Esophagus muscularis mucosa (tissue), 4 donors: ENCODE measurements around the gene JKAMP.

Source experiments
- EP300 ChIP-seq: sonication (generic); formaldehyde crosslinking; IDR thresholded peaks from one replicate; pipeline ENCODE4 v1.6.1; 2017; ENCODE audit warnings: antibody characterized with exemption
- POLR2A ChIP-seq: fragments of 450-650 bp; IDR thresholded peaks from one replicate; pipeline ENCODE4 v1.6.1; 2017; ENCODE audit warnings: antibody characterized with exemption, moderate library complexity, mild to moderate bottlenecking, low read depth
- POLR2AphosphoS5 ChIP-seq, 2 donors: sonication (generic); formaldehyde crosslinking; IDR thresholded peaks; one replicate each; pipeline ENCODE4 v1.6.1; 2017; ENCODE audit warnings: antibody characterized with exemption in 2 of 2
- TF ChIP-seq, protein P1 (sequence below), 3 experiments: fragments of 200-600 bp in 2 of 3; fragments of 450-650 bp in 1 of 3; sonication (generic) in 2 of 3; IDR thresholded peaks; one replicate each; pipeline ENCODE4 v1.5.1; 2017 to 2019; ENCODE audit warnings: antibody characterized with exemption in 3 of 3, mild to moderate bottlenecking in 2 of 3, moderate library complexity in 1 of 3

- TF ChIP-seq, protein P1, sequence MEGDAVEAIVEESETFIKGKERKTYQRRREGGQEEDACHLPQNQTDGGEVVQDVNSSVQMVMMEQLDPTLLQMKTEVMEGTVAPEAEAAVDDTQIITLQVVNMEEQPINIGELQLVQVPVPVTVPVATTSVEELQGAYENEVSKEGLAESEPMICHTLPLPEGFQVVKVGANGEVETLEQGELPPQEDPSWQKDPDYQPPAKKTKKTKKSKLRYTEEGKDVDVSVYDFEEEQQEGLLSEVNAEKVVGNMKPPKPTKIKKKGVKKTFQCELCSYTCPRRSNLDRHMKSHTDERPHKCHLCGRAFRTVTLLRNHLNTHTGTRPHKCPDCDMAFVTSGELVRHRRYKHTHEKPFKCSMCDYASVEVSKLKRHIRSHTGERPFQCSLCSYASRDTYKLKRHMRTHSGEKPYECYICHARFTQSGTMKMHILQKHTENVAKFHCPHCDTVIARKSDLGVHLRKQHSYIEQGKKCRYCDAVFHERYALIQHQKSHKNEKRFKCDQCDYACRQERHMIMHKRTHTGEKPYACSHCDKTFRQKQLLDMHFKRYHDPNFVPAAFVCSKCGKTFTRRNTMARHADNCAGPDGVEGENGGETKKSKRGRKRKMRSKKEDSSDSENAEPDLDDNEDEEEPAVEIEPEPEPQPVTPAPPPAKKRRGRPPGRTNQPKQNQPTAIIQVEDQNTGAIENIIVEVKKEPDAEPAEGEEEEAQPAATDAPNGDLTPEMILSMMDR (IDR thresholded peaks at IDR 0.05): no peak
- TF ChIP-seq POLR2A: no peak
- no peak for TF ChIP-seq EP300
- no peak for TF ChIP-seq POLR2AphosphoS5 (IDR thresholded peaks at IDR 0.05)
These were observed 32.5 kb upstream of the JKAMP start for GRCh38 chr14:59451849-59452248.
